Measurements from ENCODE around the gene IFIT2. TPM values are rescaled to one million over a fixed set of nuclear protein-coding genes. Genes with fewer than 3 reads are reported as not detected.

IFIT2 gene
- total RNA-seq, 1 experiment from 2014 or later: not detected

- TF ChIP-seq CTCF (conservative IDR thresholded peaks at IDR 0.05): no peak
- Mint-ChIP-seq H3K9me3 (peaks cover 0 to 3% of the 10 kb centered on the region in 2 experiments; a peak in 1 of 5 replicates), H3K36me3 (ENCODE audit: insufficient read depth in 1 of 3, low read depth in 3 of 3) (peaks cover 0 to 2% (median 0%) of the 10 kb centered on the region in 3 experiments; a peak in 2 of 7 replicates), H3K4me1 (peaks cover 14 to 15% of the 10 kb centered on the region in 2 experiments), H3K27me3 (ENCODE audit: low read depth) (no peaks in the 10 kb centered on the region; the same call in none of the 2 replicates), H3K4me3 (no peak overlapping the region), H3K27ac (no peak overlapping the region)
- Histone ChIP-seq H3K23me2 (ENCODE audit: insufficient read length, low read depth, low read length, poor library complexity, severe bottlenecking) (no peaks in the 10 kb centered on the region), H3K14ac (ENCODE audit: insufficient read depth, low read length) (no peak overlapping the region), H4K91ac (ENCODE audit: insufficient read length, low read depth, low read length) (no peak overlapping the region), H3K4ac (ENCODE audit: low read depth, low read length) (no peak overlapping the region), H3T11ph (ENCODE audit: low read length) (no peak overlapping the region), H3K79me2 (ENCODE audit: insufficient read depth, low read length) (no peaks in the 10 kb centered on the region), H2BK20ac (ENCODE audit: low read depth, low read length, poor library complexity, severe bottlenecking) (no peak overlapping the region), H3K56ac (ENCODE audit: insufficient read length, low read depth, low read length) (no peak overlapping the region), H2BK120ac (ENCODE audit: low read depth, low read length, poor library complexity, severe bottlenecking) (no peak overlapping the region), H4K20me1 (ENCODE audit: control insufficient read depth, insufficient read depth, insufficient read length) (no peaks in the 10 kb centered on the region), H3K23ac (ENCODE audit: insufficient read length, low read depth, low read length) (no peak overlapping the region), H3K9me3 (ENCODE audit: control insufficient read depth, low read depth, low read length) (no peaks in the 10 kb centered on the region), H2BK12ac (ENCODE audit: insufficient read length, low read depth, low read length) (no peak overlapping the region), H3K9ac (ENCODE audit: extremely low read depth, insufficient read length, low read length) (no peak overlapping the region), H2AK5ac (ENCODE audit: insufficient read length, low read length) (no peak overlapping the region), H3K79me1 (ENCODE audit: insufficient read depth, low read depth, low read length, poor library complexity, severe bottlenecking) (no peaks in the 10 kb centered on the region), H3K4me2 (ENCODE audit: insufficient read depth, insufficient read length, low read length) (no peak overlapping the region), H4K5ac (ENCODE audit: insufficient read length, low read depth, low read length) (no peak overlapping the region), H3K27me3 (ENCODE audit: insufficient read depth, low read length) (no peaks in the 10 kb centered on the region), H2AFZ (ENCODE audit: low read length) (no peak overlapping the region), H3K4me1 (ENCODE audit: insufficient read depth, low read length) (peaks cover 3% of the 10 kb centered on the region), H2BK5ac (ENCODE audit: insufficient read length, low read length) (no peak overlapping the region), H4K8ac (replicated peaks; ENCODE audit: insufficient read length, low read depth, low read length) (no peak overlapping the region), H2BK15ac (ENCODE audit: low read depth, low read length) (no peak overlapping the region), H3K18ac (ENCODE audit: insufficient read length, low read depth, low read length) (no peak overlapping the region), H3K27ac (ENCODE audit: insufficient read length, low read depth, low read length) (no peak overlapping the region)
- WGBS (ENCODE audit: extremely low coverage, insufficient read length, low lambda C conversion rate): no CpG with 5 or more reads among the region's 4 CpGs
- DNase-seq: no peak
Measured at GRCh38 chr10:89297356-89297755, 4.5 kb upstream of the IFIT2 start.

Measured in H9 (cell line).